GM23248 (cell line): ENCODE results near the gene FAM210A.
"Not testable (repeated sequence)": the region's sequence is repeated elsewhere in the genome, so short reads cannot be mapped to it uniquely, and the experiment has no call there.

Experiments
- EZH2 ChIP-seq: fragments of 200-600 bp; sonication (generic); IDR thresholded peaks from 2 replicates; pipeline ENCODE4 v1.6.1; 2018; ENCODE audit warnings: antibody characterized with exemption, mild to moderate bottlenecking; ENCODE audit not compliant: insufficient read depth, poor library complexity, severe bottlenecking
- EZH2phosphoT487 ChIP-seq: fragments of 200-600 bp; sonication (generic); IDR thresholded peaks from 2 replicates; pipeline ENCODE4 v1.6.1; 2018; ENCODE audit warnings: antibody characterized with exemption, moderate library complexity, mild to moderate bottlenecking, low read depth; ENCODE audit not compliant: insufficient read depth

DNA sequence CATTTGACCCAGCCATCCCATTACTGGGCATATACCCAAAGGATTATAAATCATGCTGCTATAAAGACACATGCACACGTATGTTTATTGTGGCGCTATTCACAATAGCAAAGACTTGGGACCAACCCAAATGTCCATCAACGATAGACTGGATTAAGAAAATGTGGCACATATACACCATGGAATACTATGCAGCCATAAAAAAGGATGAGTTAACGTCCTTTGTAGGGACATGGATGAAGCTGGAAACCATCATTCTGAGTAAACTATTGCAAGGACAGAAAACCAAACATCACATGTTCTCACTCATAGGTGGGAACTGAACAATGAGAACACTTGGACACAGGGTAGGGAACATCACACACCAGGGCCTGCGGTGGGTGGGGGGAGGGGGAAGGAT is 31.0 kb downstream of the FAM210A start:
- not testable (repeated sequence) for TF ChIP-seq EZH2, EZH2phosphoT487
